Naive B cell (primary cell): ENCODE measurements around the gene GAGE10. TPM values are rescaled to one million over a fixed set of nuclear protein-coding genes. Genes with fewer than 3 reads are reported as not detected.

Source experiments
- polyA plus RNA-seq, 6 donors: library from polyadenylated mRNA; unstranded; fragments of 300-500 nt; fragmentation: Illumina TruSeq; gene quantifications; one replicate each; pipeline ENCODE4 v1.2.3, GENCODE V29; 2021; ENCODE audit warnings: low read depth in 6 of 6

The GAGE10 gene
- polyA plus RNA-seq, 6 donors from 2014 or later = not detected

Other genes with a start within 250 kb of the GAGE10 start
- gene CCDC120, start 244.6 kb upstream of the GAGE10 start, polyA plus RNA-seq = 1 to 10 TPM in 1 of 6 donors, under 1 TPM in 4, not detected in 1; 0.62 to 1.7 (median 0.79) TPM
- 10 to 100 TPM; 25.5 to 49.0 (median 38.8) TPM for gene PRAF2, start 229.6 kb upstream of the GAGE10 start, polyA plus RNA-seq
- gene WDR45, start 223.8 kb upstream of the GAGE10 start, polyA plus RNA-seq = 10 to 100 TPM; 50.0 to 84.9 (median 57.4) TPM
- 10 to 100 TPM; 17.9 to 33.9 (median 22.0) TPM for gene GPKOW, start 179.9 kb upstream of the GAGE10 start, polyA plus RNA-seq
- under 1 TPM in 5 of 6 donors, not detected in 1; 0.18 to 0.96 (median 0.35) TPM for gene MAGIX, start 140.9 kb upstream of the GAGE10 start, polyA plus RNA-seq
- 100 to 1,000 TPM; 110 to 208 (median 153) TPM for gene PLP2, start 131.7 kb upstream of the GAGE10 start, polyA plus RNA-seq
- 1 to 10 TPM in 5 of 6 donors, not detected in 1; 3.6 to 8.6 (median 5.4) TPM for gene PRICKLE3, start 117.3 kb upstream of the GAGE10 start, polyA plus RNA-seq
- gene SYP, start 103.5 kb upstream of the GAGE10 start, polyA plus RNA-seq = 1 to 10 TPM in 1 of 6 donors, under 1 TPM in 4, not detected in 1; 0.15 to 1.3 (median 0.47) TPM
- gene CACNA1F, start 70.3 kb upstream of the GAGE10 start, polyA plus RNA-seq = under 1 TPM; 0.08 to 0.25 (median 0.14) TPM
- 10 to 100 TPM; 19.5 to 37.1 (median 22.3) TPM for gene CCDC22, start 68.2 kb upstream of the GAGE10 start, polyA plus RNA-seq
- gene FOXP3, start 38.9 kb upstream of the GAGE10 start, polyA plus RNA-seq = under 1 TPM in 4 of 6 donors, not detected in 2; 0.15 to 0.32 (median 0.22) TPM
- 10 to 100 TPM in 1 of 6 donors, 1 to 10 TPM in 5; 1.3 to 10.5 (median 2.4) TPM for gene PPP1R3F, start 33.9 kb upstream of the GAGE10 start, polyA plus RNA-seq
- not detected for gene GAGE12J, start 18.4 kb downstream of the GAGE10 start, polyA plus RNA-seq
- gene GAGE13, start 27.9 kb downstream of the GAGE10 start, polyA plus RNA-seq = not detected
- gene GAGE12C, start 228.5 kb downstream of the GAGE10 start, polyA plus RNA-seq = not detected
- gene GAGE12D, start 238.1 kb downstream of the GAGE10 start, polyA plus RNA-seq = not detected
- not detected for gene GAGE12E, start 247.6 kb downstream of the GAGE10 start, polyA plus RNA-seq